Embryonic facial prominence (tissue), 1 donor: ENCODE results near the gene IL15.
"Not testable (repeated sequence)": the region's sequence is repeated elsewhere in the genome, so short reads cannot be mapped to it uniquely, and the experiment has no call there.

Experiments used
- DNase-seq: peaks from one replicate; pipeline ENCODE4 v3.0.0-alpha.2; 2016; ENCODE audit errors: extremely low spot score

The IL15 gene

GRCh38 chr4:141702472-141703182 is 66.2 kb downstream of the IL15 start:
- DNase-seq, result no peak

DNA sequence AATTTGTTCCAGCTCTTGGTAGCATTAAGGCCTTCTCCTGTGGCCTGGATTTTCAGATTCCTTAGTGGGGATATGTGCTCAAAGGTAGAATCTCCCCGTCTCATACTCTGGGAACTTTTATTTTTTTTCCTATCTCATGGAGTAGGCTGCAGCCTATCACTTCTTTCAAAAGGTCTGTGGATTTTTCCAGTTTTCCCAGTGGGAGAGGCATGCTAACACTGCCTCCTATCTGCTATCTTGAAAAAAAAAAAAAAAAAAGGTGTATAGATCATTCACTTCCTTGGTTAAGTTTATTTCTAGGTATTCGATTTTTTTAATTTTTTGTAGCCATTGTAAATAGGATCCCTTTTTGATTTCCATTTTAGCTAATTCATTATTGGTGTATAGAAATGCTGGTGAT is 67.1 kb downstream of the IL15 start:
- no peak for DNase-seq

GRCh38 chr4:141705048-141705746 is 68.8 kb downstream of the IL15 start:
- DNase-seq, result no peak

GRCh38 chr4:141705747-141706377 is 69.5 kb downstream of the IL15 start:
- no peak for DNase-seq

GRCh38 chr4:141706445-141706844 is 70.1 kb downstream of the IL15 start:
- DNase-seq, result no peak

- DNase-seq, result no peak
Observed at GRCh38 chr4:141711211-141711610, 74.8 kb downstream of the IL15 start.

GRCh38 chr4:141713185-141713584 is 76.8 kb downstream of the IL15 start:
- no peak for DNase-seq

GRCh38 chr4:141713771-141714445 is 77.5 kb downstream of the IL15 start:
- no peak for DNase-seq

DNA sequence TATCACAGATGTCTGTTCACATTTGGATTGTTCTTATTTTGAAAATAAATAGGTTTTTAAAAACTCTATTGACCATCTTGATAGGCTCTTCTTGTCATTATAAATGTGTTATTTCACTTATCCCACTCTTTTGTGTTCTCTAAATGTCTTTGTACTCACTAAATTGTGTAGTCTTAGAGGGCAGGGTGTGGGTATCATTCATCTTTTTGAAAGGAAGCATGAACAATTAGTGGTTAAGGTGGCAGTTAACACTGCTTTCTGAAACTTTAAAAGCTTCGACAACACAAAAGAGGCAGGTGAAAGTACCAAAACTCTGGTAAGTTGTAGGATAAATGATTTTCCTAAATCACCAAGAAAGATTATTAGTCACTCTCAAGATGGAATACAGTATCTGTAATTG is 83.2 kb downstream of the IL15 start:
- no peak for DNase-seq

DNA sequence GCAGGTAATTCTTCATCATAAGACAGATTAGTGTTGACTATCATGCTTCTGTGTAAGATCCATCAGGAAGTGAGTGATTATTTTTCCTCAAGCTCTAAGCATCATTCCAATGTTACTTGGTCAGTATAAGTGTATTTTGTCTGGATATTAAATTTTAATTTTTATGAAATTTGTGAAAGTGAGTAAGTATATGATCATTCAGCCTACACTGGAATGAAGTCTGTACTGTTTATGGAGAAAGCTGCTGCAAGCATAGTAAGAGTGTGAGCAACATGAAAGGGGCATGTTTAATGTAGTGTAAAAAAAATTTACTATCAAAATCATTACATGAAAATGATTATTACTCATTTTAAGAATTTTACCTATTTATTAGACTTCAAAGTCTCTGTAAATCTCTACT is 84.8 kb downstream of the IL15 start:
- DNase-seq, result no peak

GRCh38 chr4:141724646-141725045 is 88.3 kb downstream of the IL15 start:
- no peak for DNase-seq

- no peak for DNase-seq
Observed at GRCh38 chr4:141727420-141727819, 91.0 kb downstream of the IL15 start.

DNA sequence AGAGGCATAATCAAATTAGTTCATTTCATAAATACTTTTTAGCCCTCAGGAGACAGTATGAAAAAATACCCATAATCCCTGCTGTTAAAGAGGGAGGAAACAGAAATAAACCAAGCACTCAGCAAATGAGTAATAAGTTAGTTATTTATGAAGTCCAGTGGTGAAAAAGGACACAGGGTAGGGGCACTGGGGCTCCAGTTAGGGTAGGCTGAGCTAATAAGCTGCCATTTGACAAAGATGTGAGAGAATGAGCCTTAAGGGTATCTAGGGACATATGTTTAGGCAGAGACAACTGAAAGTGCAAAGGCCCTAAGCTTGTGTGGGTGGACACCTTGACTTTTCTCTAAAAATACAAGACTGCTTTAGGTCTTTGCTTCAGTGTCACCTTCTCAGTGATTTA is 94.4 kb downstream of the IL15 start:
- no peak for DNase-seq

GRCh38 chr4:141731481-141731880 is 95.1 kb downstream of the IL15 start:
- DNase-seq, result no peak

- no peak for DNase-seq
Observed at GRCh38 chr4:141739636-141740035, 103.3 kb downstream of the IL15 start.

GRCh38 chr4:141746026-141746425 is 109.6 kb downstream of the IL15 start:
- DNase-seq, result no peak

GRCh38 chr4:141751806-141752205 is 115.4 kb downstream of the IL15 start:
- DNase-seq, result not testable (repeated sequence)

- DNase-seq, result no peak
Observed at GRCh38 chr4:141757287-141757686, 120.9 kb downstream of the IL15 start.

DNA sequence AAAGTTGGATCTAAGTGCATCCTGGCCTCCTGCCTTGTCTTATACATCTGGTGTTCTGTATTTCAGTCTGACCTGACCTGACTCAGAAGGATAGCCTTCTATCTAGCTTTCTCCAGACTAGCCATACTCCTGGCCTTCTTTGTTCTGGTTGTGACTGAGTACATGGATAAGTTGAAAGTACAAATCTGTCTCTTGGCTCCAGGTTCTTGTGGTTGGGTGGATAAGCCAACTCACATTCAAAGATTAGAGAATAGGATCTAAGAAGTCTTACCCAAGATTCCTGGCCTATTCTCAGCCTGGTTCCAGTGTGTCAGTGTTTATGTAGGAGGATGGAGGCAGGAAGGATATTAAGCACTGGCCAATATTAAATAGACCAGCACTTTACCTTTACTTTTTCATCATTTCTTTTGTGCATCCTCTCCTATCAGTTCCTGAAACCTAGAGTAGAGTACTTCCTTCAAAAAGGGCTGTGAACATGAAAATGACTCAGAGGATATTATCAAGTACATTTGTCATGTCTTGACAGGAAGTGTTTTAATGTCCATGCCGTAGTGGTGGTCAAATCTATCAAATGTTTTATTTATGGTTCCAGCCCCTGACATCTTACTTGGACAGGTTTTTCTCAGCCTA is 123.5 kb downstream of the IL15 start:
- no peak for DNase-seq

- no peak for DNase-seq
Observed at GRCh38 chr4:141761926-141762325, 125.5 kb downstream of the IL15 start.

- no peak for DNase-seq
Observed at GRCh38 chr4:141763374-141763773, 127.0 kb downstream of the IL15 start.

GRCh38 chr4:141768954-141769353 is 132.6 kb downstream of the IL15 start:
- no peak for DNase-seq
